Measurements from ENCODE around the gene MAP4K2. TPM values are rescaled to one million over a fixed set of nuclear protein-coding genes. Genes with fewer than 3 reads are reported as not detected.
A peak's percentile ranks its signal among the peaks of the same experiment; 100 is the strongest.

Gene MAP4K2
- total and polyA plus RNA-seq, 2 of the 8 experiments (the other 6 are each of a cell fraction or from before 2014, with no cell fraction given), result 20.1 to 20.7 TPM

- ChIA-PET CTCF (ENCODE audit: partially characterized antibody) (interaction anchor here (0.6 to 23.7 kb wide), 11 partner anchors 8 to 858 kb away, joined by 3 to 376 read pairs (median 17); partner anchors contain the start of gene PYGM), POLR2A (ENCODE audit: partially characterized antibody) (interaction anchor here (0.6 to 42.9 kb wide), 7 partner anchors 9 to 511 kb away, joined by 3 to 1087 read pairs (median 3); partner anchors contain the start of genes PYGM and SF1)
- no peak overlapping the region for H2BK12ac ChIP-seq (ENCODE audit: low read depth, low read length)
- H4K5ac ChIP-seq (ENCODE audit: insufficient read length, low read depth, low read length), result no peak overlapping the region
- peak overlapping the region; percentile 87 to 89 for H3K4me2 ChIP-seq (ENCODE audit: insufficient read depth in 1 of 2, low read depth in 2 of 2, low read length in 2 of 2)
- H2BK5ac ChIP-seq (ENCODE audit: low read depth, low read length), result no peak overlapping the region
- TF ChIP-seq EGR1 (IDR thresholded peaks at IDR 0.05; ENCODE audit: borderline replicate concordance, low read depth, low read length) (0 out of 2 replicates have a peak, but pooled peaks have one; percentile 25), KDM4A (IDR thresholded peaks at IDR 0.05; ENCODE audit: low read depth, low read length, severe bottlenecking) (peak; percentile 8), CTCF (IDR thresholded peaks at IDR 0.05; ENCODE audit: control extremely low read depth in 1 of 3, insufficient read depth in 1 of 3, low read depth in 1 of 3, low read length in 3 of 3) (no peak)
- no peaks in the 10 kb centered on the region for H3K36me3 ChIP-seq (ENCODE audit: control insufficient read depth in 2 of 4, insufficient read depth in 4 of 4, low read length in 3 of 4)
- H3K23me2 ChIP-seq (ENCODE audit: low read depth, low read length), result peaks cover 35% of the 10 kb centered on the region
- H4K8ac ChIP-seq (ENCODE audit: extremely low read depth, insufficient read depth, low read length), result no peak overlapping the region
- no peak overlapping the region for H2BK15ac ChIP-seq (ENCODE audit: low read length)
- no peak overlapping the region for H2AFZ ChIP-seq (ENCODE audit: low read length)
- DNase-seq (ENCODE audit: low read depth in 1 of 2, low spot score in 2 of 2), result peak in 1 of 2 experiments; percentile 59
- H3K23ac ChIP-seq (ENCODE audit: insufficient read length), result no peak overlapping the region
- H4K20me1 ChIP-seq (replicated peaks in 1 of 2; ENCODE audit: control insufficient read depth in 1 of 2, insufficient read depth in 2 of 2, low read length in 2 of 2), result no peaks in the 10 kb centered on the region
- no peak overlapping the region for H3K56ac ChIP-seq (replicated peaks; ENCODE audit: insufficient read length, low read depth, low read length)
- no peak overlapping the region for H2BK20ac ChIP-seq (ENCODE audit: low read length)
- H3K9me3 ChIP-seq (ENCODE audit: insufficient read depth in 2 of 2, low read depth in 1 of 2, low read length in 1 of 2), result no peaks in the 10 kb centered on the region
- no peak overlapping the region for H4K91ac ChIP-seq (replicated peaks; ENCODE audit: insufficient read length, low read length)
- 0 out of 2 replicates have a peak overlapping the region, but pooled peaks have one; percentile 65 for H3K18ac ChIP-seq (ENCODE audit: extremely low read depth, low read length)
- H3K27me3 ChIP-seq (replicated peaks in 1 of 4; ENCODE audit: control insufficient read depth in 3 of 4, extremely low read depth in 1 of 4, insufficient read depth in 3 of 4, low read length in 3 of 4), result peaks cover 0 to 32% (median 19%) of the 10 kb centered on the region in 4 experiments; a peak in 5 of 7 replicates
- peaks cover 4 to 27% (median 23%) of the 10 kb centered on the region in 4 experiments for H3K4me1 ChIP-seq (replicated peaks in 1 of 4; ENCODE audit: control insufficient read depth in 3 of 4, insufficient read depth in 4 of 4, low read length in 3 of 4)
- WGBS, 2 experiments (ENCODE audit: extremely low coverage in 1 of 2, insufficient coverage in 1 of 2, insufficient read length in 1 of 2, insufficient replicate concordance in 2 of 2, low coverage in 1 of 2, low lambda C conversion rate in 2 of 2, missing lambda C conversion rate in 1 of 2), result 0% methylated on average over 2 of the region's 89 CpGs; no CpG with 5 or more reads in 1 of the 2 experiments
- no peaks in the 10 kb centered on the region for H3K79me1 ChIP-seq (ENCODE audit: low read depth, low read length)
- H3K27ac ChIP-seq (ENCODE audit: low read depth, low read length), result no peak overlapping the region
- H3K14ac ChIP-seq (ENCODE audit: insufficient read length), result no peak overlapping the region
- peak overlapping the region; percentile 48 to 67 (median 56) for H3K4me3 ChIP-seq (ENCODE audit: extremely low read depth in 1 of 4, insufficient read depth in 2 of 4, low read depth in 3 of 4, low read length in 4 of 4)
- no peak overlapping the region for H2AK5ac ChIP-seq (ENCODE audit: low read depth, low read length)
- no peak overlapping the region for H3K9ac ChIP-seq (replicated peaks in 1 of 4; ENCODE audit: extremely low read depth in 1 of 4, low read depth in 3 of 4, low read length in 3 of 4)
- no peak for FAIRE-seq
- no peak overlapping the region for H2BK120ac ChIP-seq (replicated peaks; ENCODE audit: low read depth, low read length)
- H3K4ac ChIP-seq (replicated peaks; ENCODE audit: insufficient read length, low read depth, low read length), result no peak overlapping the region
- H3K79me2 ChIP-seq (ENCODE audit: control insufficient read depth in 1 of 2, insufficient read depth in 2 of 2, low read length in 2 of 2), result no peaks in the 10 kb centered on the region
Observed at GRCh38 chr11:64744544-64745188, 58.3 kb downstream of the MAP4K2 start.

Measured in H1 (cell line).